Cardiac muscle cell (in vitro differentiated cells and primary cell): ENCODE measurements around the gene SYNJ2BP. TPM values are rescaled to one million over a fixed set of nuclear protein-coding genes. Genes with fewer than 3 reads are reported as not detected.
"Not testable (repeated sequence)": the region's sequence is repeated elsewhere in the genome, so short reads cannot be mapped to it uniquely, and the experiment has no call there.

Experiments used
- DNase-seq, 2 donors: peaks; one replicate each; pipeline versions ENCODE4 v3.0.0 to v3.0.0-alpha.2; 2010 to 2017; ENCODE audit warnings: low read depth in 1 of 2, low spot score in 1 of 2
- H3K27ac ChIP-seq: fragments of 200-600 bp; sonication (generic); 2 replicates; pipeline ENCODE4 v1.5.1; 2016
- H3K27me3 ChIP-seq: fragments of 200-600 bp; sonication (generic); 2 replicates; pipeline ENCODE4 v1.6.0; 2016; ENCODE audit warnings: control low read depth
- H3K36me3 ChIP-seq: fragments of 200-600 bp; sonication (generic); 2 replicates; pipeline ENCODE4 v1.5.1; 2016; ENCODE audit warnings: control low read depth
- H3K4me1 ChIP-seq: fragments of 200-600 bp; sonication (generic); 2 replicates; pipeline ENCODE4 v1.8.1; 2017; ENCODE audit warnings: low read depth, mild to moderate bottlenecking, mixed run types
- H3K4me3 ChIP-seq: fragments of 200-600 bp; sonication (generic); 2 replicates; pipeline ENCODE4 v1.5.1; 2016; ENCODE audit warnings: mild to moderate bottlenecking
- H3K9me3 ChIP-seq: fragments of 200-600 bp; sonication (generic); 2 replicates; pipeline ENCODE4 v1.5.1; 2017; ENCODE audit warnings: low read depth, mild to moderate bottlenecking, control low read depth
- CTCF ChIP-seq: IDR thresholded peaks from 2 replicates; pipeline ENCODE4 v1.5.1; 2012; ENCODE audit warnings: low read depth, mild to moderate bottlenecking, low read length
- polyA plus RNA-seq: library from polyadenylated mRNA; unstranded; fragments of >200 nt; fragmentation: Nextera tagmentation; extraction: Ambion mirVana; gene quantifications from 2 replicates; pipeline ENCODE4 v1.2.1, GENCODE V29; 2016
- total RNA-seq: library from RNA; depleted of rRNA; stranded (reverse); fragments of >200 nt; gene quantifications from 2 replicates; pipeline ENCODE4 v1.2.3, GENCODE V29; 2016

The SYNJ2BP gene
- total and polyA plus RNA-seq, 2 experiments from 2014 or later: 19.2 to 39.3 TPM

GRCh38 chr14:70441641-70442040 lies 24.8 kb upstream of the SYNJ2BP start:
- Histone ChIP-seq H3K9me3 (no peaks in the 10 kb centered on the region), H3K4me3 (no peak overlapping the region), H3K36me3 (no peaks in the 10 kb centered on the region), H3K27ac (no peak overlapping the region), H3K27me3 (no peaks in the 10 kb centered on the region), H3K4me1 (no peaks in the 10 kb centered on the region)
- no peak for DNase-seq
- TF ChIP-seq CTCF: no peak

GRCh38 chr14:70436867-70437266 lies 20.0 kb upstream of the SYNJ2BP start:
- Histone ChIP-seq H3K4me1 (no peaks in the 10 kb centered on the region), H3K36me3 (no peaks in the 10 kb centered on the region), H3K9me3 (no peaks in the 10 kb centered on the region), H3K27ac (no peak overlapping the region), H3K27me3 (no peaks in the 10 kb centered on the region), H3K4me3 (no peak overlapping the region)
- DNase-seq: no peak
- no peak for TF ChIP-seq CTCF

- not testable (repeated sequence) for H3K27me3 ChIP-seq, H3K9me3 ChIP-seq, H3K36me3 ChIP-seq, H3K4me3 ChIP-seq, H3K4me1 ChIP-seq, H3K27ac ChIP-seq, DNase-seq
Observed at GRCh38 chr14:70426555-70426954, 9.7 kb upstream of the SYNJ2BP start.

- Histone ChIP-seq H3K4me1 (no peaks in the 10 kb centered on the region), H3K27me3 (no peaks in the 10 kb centered on the region), H3K9me3 (no peaks in the 10 kb centered on the region), H3K27ac (no peak overlapping the region), H3K4me3 (no peak overlapping the region), H3K36me3 (no peaks in the 10 kb centered on the region)
- DNase-seq: peak in 1 of 2 donors; percentile 8
- TF ChIP-seq CTCF: no peak
Observed at GRCh38 chr14:70425354-70425753, 8.5 kb upstream of the SYNJ2BP start.

GRCh38 chr14:70422538-70422937 lies 5.6 kb upstream of the SYNJ2BP start:
- no peak for DNase-seq
- Histone ChIP-seq H3K4me3 (no peak overlapping the region), H3K27ac (no peak overlapping the region), H3K36me3 (no peaks in the 10 kb centered on the region), H3K9me3 (no peaks in the 10 kb centered on the region), H3K27me3 (no peaks in the 10 kb centered on the region), H3K4me1 (no peaks in the 10 kb centered on the region)
- no peak for TF ChIP-seq CTCF

- H3K27me3 ChIP-seq, H3K4me1 ChIP-seq, H3K9me3 ChIP-seq, DNase-seq, H3K36me3 ChIP-seq, H3K4me3 ChIP-seq, H3K27ac ChIP-seq: not testable (repeated sequence)
Observed at GRCh38 chr14:70419270-70419931, 2.5 kb upstream of the SYNJ2BP start.

GRCh38 chr14:70416338-70416724 lies 559 bp downstream of the SYNJ2BP start:
- H3K27ac ChIP-seq: peak overlapping the region; percentile 67
- DNase-seq: peak; percentile 12 to 24

More at GRCh38 chr14:70416338-70416724, 559 bp downstream of the SYNJ2BP start:
- no peaks in the 10 kb centered on the region for H3K27me3 ChIP-seq
- H3K4me1 ChIP-seq: peaks cover 5% of the 10 kb centered on the region
- peak overlapping the region; percentile 87 for H3K4me3 ChIP-seq
- no peaks in the 10 kb centered on the region for H3K36me3 ChIP-seq
- no peak for TF ChIP-seq CTCF
- no peaks in the 10 kb centered on the region for H3K9me3 ChIP-seq
